GM21360 (cell line): ENCODE results near the gene GRIK4.

Source experiments
- ATAC-seq: cut with Tn5 transposase; IDR thresholded peaks from one replicate; pipeline ENCODE4 v1.9.1; 2021; ENCODE audit warnings: mild to moderate bottlenecking, moderate library complexity; ENCODE audit not compliant: unreplicated experiment

The GRIK4 gene

DNA sequence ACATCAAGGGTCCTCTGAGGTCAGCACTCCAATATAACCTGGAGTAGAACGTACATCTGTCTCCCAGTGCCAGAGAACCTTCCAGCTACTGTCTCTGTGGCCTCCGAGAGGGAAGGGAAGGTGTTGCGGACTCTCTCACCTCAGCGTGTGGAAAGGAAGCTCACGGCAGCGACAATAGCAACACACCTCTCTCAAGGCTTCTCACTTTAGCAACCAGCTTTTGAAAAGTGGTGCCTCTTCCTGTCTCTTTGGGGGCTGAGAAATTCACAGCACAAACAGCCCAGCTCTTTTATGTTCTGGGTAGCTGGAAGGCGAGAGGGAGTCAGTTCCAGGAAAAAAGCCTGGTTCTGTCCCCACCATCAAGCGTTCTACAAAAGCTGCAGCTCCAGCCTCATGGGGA, 355.5 kb downstream of the GRIK4 start:
- no peak for ATAC-seq

DNA sequence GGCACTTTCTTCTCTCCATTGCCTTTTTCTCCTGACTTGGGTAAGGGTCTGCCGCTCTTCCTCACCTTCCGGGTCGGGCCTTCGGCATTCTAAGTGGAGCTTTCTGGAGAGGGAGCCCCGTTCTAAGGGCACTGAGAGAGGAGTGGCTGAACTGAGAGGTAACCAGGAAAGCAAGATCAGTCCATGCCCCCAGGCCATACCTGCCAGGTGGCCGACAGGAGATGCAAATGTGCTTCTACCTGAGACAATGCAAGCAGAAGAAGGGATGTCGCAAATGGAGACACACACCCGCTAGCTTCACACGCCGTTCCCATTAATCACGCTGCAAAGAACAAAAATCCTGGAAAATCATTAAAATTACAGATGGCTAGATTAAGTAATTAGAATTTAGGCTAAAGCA, 356.0 kb downstream of the GRIK4 start:
- ATAC-seq, result no peak

DNA sequence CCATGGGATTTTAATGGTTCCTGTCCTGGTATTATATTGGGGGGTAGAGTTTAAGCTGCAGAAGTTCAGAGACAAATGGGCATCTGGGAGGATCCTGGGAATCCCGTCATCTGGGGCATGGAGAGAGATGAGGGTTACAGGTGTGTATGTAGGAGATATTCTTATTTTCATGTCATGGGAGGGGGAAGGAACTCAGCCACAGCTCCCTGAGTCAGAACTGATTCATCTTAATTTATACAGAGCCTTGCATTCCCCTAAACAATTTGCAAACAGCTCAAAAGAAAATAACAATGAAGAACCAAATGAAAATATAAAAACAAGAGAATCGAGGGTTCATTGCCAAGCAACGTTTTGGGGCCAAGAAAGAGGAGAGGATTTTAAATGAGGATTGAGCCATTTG, 356.4 kb downstream of the GRIK4 start:
- no peak for ATAC-seq

DNA sequence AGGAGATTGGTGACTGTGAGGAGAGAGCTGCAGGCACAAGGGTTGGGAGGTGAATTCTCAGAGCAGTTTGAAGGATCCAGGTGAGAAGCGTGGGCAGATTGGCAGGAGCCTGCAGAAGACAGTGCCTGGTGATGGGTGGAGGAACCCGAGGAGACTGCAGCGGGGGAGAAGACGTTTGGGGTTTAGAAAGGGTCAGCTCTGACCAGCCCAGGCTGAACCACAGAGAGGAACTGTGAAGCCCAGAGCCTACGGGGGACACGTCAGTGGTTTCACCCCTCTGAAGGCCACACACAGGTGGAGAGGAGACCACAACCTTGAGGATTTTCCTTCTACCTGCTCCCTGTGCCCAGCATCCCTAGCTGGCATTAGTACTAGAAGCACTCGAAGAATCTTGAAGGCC, 357.5 kb downstream of the GRIK4 start:
- no peak for ATAC-seq

- no peak for ATAC-seq
These were observed 358.0 kb downstream of the GRIK4 start for GRCh38 chr11:120869516-120870011.

- no peak for ATAC-seq
These were observed 359.6 kb downstream of the GRIK4 start for GRCh38 chr11:120871194-120871593.

DNA sequence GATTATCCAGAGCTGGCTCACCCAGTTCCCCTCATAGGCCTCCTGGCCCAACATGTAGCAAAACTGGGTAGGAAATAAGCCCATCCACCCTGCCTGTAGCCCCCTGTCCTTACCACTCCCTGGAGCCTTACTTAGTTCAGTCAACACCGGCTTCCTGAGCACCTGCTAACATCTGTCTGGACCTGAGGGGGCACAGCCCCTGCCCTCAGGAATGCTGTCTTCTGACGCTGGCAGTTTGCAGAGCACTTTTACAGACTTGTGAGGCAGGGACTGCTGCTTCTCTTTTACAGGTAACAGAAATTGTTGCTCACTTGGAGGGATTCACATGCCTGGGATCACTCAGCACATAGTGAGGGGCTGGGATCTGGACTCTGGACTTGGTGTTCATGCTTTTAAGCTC, 360.4 kb downstream of the GRIK4 start:
- ATAC-seq, result no peak

- no peak for ATAC-seq
These were observed 362.6 kb downstream of the GRIK4 start for GRCh38 chr11:120873966-120874735.

GRCh38 chr11:120875986-120876385, 364.4 kb downstream of the GRIK4 start:
- no peak for ATAC-seq

DNA sequence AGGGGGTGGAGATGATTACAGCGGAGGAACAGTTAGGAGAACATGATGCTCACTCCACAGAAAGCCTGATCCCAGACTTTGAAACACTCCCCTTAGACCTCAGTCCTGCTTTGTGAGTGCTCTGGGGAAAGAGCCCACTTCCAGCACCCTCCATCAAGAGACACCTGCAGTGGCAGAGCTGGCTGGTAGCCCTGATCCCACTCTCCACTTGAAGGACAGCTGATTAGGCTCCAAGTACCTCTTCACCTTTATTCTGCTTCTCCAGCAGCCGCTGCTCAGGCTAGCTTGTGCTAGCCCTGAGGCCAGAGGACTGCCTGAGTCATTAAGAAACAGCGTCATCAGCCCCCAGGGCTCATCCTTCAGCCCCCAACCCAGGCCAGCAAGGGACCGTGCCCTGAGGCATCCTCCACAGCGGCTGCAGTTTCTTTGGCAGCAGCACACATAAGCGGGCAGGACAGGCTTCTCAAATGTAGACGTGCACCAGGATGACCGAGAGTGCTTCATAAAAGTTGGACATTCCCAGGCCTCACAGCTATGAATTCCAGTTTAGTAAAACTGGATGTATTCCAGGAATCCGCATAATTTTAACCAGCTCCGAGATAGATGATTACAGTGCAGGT, 366.3 kb downstream of the GRIK4 start:
- ATAC-seq, result no peak

DNA sequence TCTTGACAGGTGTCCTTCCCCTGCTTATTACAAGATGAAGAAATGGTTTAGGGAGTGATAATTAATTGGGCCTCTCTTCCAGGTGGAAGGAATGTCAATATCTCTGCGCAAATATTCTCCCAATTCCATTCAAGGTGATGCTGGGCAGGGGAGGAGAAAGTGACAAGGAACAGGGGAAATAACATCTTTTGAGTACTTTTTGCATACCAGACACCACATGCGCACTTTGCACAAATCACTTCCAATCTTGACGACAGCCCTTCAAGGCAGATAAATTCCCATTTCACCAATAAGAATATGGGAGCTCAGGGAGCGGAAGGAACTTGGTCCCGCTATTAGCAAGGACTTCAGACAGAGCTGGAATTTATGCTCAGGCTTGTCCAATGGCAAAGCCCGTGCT, 367.2 kb downstream of the GRIK4 start:
- no peak for ATAC-seq

GRCh38 chr11:120880498-120881175, 369.1 kb downstream of the GRIK4 start:
- ATAC-seq, result no peak

DNA sequence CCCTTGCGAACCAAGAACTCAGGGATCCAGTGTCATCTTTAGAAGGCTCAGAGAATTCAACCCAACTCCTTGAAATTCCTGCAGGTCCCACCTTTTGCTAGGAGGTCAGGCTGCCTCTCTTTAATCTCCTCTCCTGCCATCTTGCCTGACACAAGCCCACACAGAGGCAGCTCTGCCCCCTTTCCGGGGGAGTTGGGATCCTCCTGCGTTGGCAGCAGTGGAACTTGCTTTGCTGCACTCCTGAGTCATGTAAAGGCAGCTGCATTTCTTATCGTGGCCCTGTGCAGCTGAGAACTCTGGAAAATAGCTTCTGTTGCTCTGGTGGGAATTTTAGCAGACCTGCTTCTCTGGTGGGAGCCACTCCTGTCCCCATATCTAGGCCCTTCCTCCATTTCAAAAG, 370.0 kb downstream of the GRIK4 start:
- no peak for ATAC-seq

- no peak for ATAC-seq
These were observed 370.6 kb downstream of the GRIK4 start for GRCh38 chr11:120882175-120882574.

DNA sequence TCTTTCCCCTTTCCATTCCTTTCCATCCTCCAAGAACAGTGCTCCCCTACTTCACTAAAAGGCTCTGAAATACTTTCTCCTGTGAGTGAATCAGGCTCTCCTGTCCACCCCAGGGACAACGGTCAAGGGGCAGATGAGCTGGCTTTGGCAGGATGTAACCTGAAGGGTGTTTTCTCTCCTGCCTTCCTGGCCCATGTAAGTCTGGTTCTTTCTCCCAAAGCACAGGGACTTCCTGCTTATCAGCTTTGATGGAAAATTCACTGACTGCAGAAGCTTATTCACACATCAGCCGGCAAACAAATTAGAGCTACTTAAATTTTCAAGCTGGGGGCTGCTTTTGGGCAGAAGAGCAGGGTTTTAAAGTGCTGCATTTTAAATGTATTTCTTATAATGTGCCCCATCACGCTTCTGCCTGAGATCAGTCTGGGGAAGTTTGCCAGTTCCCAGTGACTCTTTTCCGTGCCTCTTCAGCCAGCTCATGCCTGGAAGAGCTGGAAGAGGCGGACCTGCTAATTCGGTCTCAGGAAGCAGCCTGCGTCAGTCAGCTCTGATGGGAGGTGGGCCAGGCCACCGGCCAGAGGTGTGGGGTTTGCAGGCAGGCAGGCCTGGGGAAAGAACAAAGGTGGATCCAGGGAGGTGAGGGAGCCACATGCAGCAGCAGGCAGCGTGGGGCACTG, 372.0 kb downstream of the GRIK4 start:
- no peak for ATAC-seq

DNA sequence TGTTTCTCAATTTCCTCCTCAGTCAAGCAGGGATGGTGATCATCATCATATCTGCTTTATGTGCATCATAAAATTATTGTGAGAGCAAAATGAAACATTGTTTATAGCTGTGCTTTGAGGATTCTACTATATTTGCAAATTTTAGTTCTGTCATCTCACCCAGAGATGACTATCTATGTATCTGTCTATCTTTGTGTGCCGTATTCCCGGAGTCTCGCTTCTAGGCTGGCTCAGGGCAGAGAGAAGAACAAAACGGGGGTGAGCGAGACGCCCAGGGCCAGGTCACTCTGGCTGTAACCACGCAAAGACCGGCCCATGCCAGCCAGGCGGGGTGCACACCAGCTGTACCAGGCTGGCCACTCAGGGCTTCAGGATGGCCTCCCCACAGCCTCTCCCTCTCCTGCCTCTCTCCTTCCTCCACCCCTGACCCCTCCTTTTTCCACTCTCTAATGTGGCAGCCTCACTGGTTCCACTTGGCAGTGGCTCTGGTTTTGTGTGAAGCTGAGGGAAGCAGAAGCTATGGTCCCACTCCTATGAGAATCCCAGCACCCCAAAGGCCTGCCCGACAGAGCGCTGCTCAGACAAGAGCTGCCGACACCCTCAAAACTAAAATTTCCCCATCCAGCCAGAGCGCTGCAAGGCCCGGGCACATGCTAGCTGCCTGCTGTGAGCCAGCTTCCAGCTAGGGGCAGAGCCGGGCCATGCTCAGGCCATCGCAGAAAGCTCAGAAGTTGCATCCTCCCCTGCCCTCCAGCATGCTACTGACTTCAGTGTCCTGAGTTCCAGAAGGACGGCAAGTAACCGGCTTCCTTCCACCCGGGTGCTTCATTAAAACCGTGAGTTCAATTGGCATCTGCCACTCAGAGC, 372.8 kb downstream of the GRIK4 start:
- ATAC-seq, result no peak

GRCh38 chr11:120890609-120891320, 379.2 kb downstream of the GRIK4 start:
- ATAC-seq, result no peak

DNA sequence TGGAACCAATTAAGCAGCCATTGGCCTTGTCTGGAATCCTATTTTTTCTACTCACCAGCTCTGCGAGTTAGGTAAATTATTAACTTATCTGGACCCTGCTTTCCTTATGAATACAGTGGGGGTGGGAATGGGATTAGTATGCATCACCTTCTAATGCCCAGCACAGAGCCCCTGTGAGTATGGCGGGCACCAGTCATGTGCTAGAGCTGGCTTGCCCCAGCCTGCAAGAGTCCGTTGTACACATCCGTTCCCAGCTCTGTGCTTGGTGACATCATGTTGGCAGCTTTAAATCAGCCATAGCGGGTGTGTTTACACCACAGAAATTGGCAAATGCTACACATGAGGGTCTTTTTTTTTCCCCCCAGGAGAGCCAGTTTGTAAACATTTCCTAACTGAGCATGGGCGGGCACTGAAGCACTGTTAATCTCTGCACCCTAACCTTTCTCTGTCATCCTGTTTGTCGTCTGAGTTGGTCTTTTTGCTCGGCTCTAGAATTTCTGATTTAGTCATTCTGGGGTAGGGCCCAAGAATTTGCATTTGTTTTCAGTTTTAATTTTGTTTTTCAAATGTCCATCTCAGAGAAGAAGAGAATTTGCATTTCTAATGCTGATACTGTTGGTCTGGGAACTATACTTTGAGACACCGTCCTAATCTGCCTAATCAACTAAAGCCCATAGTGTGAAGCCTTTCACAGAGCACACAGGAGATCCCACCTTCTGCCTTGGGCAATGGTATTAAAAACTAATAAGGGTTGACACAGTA, 382.1 kb downstream of the GRIK4 start:
- no peak for ATAC-seq
